Stimulated activated naive CD8-positive, alpha-beta T cell treated with anti-CD3 and anti-CD28 coated beads, Interleukin-15, amount 100 ng/mL, for 72 hours (primary cell): ENCODE data around the gene DERL2.
A peak's percentile ranks its signal among the peaks of the same experiment; 100 is the strongest.

Experiments used
- ATAC-seq: fragments of 150-1000 bp; cut with Tn5 transposase; 2 replicates; pipeline ENCODE4 v1.10.0; 2021; ENCODE audit warnings: mild to moderate bottlenecking, moderate library complexity
- DNase-seq, 2 donors: peaks; one replicate each; pipeline ENCODE4 v3.0.0; 2021 to 2022
- H3K27ac Mint-ChIP-seq, 2 donors: one replicate each; pipeline ENCODE4 v1.8.0; 2022; ENCODE audit warnings: mild to moderate bottlenecking in 2 of 2, mixed read lengths in 2 of 2, moderate library complexity in 2 of 2
- H3K27me3 Mint-ChIP-seq: one replicate; pipeline ENCODE4 v1.8.0; 2022; ENCODE audit warnings: mixed read lengths
- H3K4me1 Mint-ChIP-seq: one replicate; pipeline ENCODE4 v1.8.0; 2022; ENCODE audit warnings: mild to moderate bottlenecking, mixed read lengths
- H3K4me3 Mint-ChIP-seq, 2 donors: one replicate each; pipeline ENCODE4 v1.8.0; 2022; ENCODE audit warnings: mild to moderate bottlenecking in 2 of 2, mixed read lengths in 2 of 2, moderate library complexity in 1 of 2
- H3K9me3 Mint-ChIP-seq, 2 donors: one replicate each; pipeline ENCODE4 v1.8.0; 2022; ENCODE audit warnings: mixed read lengths in 2 of 2

The DERL2 gene

DNA sequence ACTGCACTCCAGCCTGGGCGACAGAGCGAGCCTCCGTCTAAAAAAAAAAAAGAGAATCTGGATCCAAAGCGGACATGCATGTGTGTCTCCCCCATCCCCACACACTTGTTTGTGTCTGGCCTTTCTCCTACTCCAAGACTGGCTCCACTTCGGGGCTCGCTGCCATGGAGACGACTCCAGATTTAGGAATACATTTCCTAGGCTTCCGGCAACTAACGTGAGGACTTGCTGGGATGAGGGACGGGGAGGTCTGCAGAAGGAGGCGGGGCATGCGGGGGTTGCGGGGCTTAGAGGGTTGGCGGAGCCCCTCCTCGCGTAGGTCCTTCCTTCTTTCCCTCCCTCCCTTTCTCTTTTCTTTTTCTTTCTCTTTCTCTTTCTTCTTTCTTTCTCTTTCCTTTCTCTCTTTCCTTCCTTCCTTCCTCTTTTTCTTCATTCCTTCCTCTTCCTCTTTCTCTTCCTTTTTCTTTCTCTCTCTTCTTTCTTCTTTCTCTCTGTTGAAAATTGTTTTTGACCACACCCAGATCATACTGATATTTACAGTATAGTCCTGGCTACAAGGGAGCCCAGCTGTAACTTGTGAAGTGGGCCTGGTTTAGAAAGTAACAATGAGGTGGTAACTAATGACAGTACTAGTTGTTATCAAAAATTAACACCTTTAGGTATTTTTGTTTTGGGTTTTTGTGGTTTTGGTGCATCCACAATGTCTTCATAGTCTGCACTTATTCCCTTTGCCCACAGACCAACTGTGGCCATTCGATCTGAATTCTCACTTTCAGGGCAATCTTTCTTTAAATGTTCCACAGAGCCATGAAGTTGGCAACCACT, 25.6 kb upstream of the DERL2 start:
- ATAC-seq: peak; percentile 68
- no peak for DNase-seq
- peak overlapping the region; percentile 5 to 82 for H3K27ac Mint-ChIP-seq
- peaks cover 5 to 10% of the 10 kb centered on the region in 2 donors for H3K9me3 Mint-ChIP-seq
- H3K4me3 Mint-ChIP-seq: no peak overlapping the region
- no peaks in the 10 kb centered on the region for H3K27me3 Mint-ChIP-seq
- peaks cover 37% of the 10 kb centered on the region for H3K4me1 Mint-ChIP-seq

DNA sequence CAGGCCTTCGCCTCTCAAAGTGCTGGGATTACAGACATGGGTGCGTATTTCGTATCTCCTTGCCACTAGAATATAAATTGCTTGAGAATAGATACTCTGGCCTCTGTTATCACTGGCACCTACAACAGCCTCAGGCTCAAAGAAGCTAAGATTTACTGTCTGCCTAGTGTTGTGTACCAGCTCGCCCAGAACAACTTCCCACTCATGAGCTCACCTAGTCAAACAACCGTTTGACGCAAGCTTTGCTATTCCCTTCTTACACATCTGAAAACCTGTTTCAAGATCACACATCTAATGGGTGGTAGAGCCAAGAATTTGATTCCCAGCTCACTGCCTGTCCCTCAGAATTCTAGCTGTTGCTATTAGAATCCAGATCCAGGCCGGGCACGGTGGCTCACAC, 24.8 kb upstream of the DERL2 start:
- Mint-ChIP-seq H3K4me3 (no peak overlapping the region), H3K9me3 (peaks cover 5 to 10% of the 10 kb centered on the region in 2 donors), H3K4me1 (peaks cover 37% of the 10 kb centered on the region), H3K27ac (no peak overlapping the region), H3K27me3 (no peaks in the 10 kb centered on the region)
- no peak for ATAC-seq
- no peak for DNase-seq

DNA sequence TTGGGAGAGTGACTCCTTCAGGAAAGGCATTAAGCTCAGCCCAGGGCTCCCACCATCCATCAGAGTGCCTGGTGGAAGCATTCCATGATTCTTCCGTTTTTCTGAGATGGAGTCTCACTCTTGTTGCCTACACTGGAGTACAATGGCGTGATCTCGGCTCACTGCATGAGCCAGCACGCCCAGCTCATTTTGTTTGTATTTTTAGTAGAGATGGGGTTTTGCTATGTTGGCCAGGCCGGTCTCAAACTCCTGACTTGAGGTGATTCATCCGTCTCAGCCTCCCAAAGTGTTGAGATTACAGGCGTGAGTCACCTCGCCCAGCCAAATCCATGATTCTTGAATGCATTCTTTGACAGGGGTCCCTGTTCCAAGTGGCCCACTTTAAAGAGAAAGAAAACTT, 23.5 kb upstream of the DERL2 start:
- no peak for ATAC-seq
- Mint-ChIP-seq H3K27ac (peak overlapping the region in 1 of 2 donors; percentile 4), H3K9me3 (peaks cover 4 to 5% of the 10 kb centered on the region in 2 donors), H3K4me1 (peaks cover 29% of the 10 kb centered on the region), H3K4me3 (no peak overlapping the region), H3K27me3 (no peaks in the 10 kb centered on the region)
- no peak for DNase-seq

DNA sequence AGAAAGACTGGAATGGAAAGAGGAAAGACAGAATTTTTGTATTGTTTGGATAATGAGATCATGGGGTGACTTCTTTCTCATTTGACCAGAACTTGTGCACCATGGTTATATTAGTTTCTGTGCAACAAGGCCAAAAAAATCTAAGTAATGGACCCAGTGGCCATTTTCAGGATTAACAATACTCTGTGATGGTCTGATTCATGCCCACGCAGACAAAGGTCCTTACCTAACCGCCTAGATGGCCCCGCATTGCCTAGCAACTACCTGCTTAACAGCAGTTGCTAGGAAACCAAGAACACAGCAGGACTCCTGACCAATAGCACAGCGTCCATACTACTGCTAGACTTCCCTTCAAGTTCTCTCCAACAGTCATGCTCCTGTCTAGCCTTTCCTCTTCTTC, 22.8 kb upstream of the DERL2 start:
- Mint-ChIP-seq H3K27me3 (no peaks in the 10 kb centered on the region), H3K9me3 (peaks cover 0 to 5% of the 10 kb centered on the region in 2 donors), H3K4me1 (peaks cover 23% of the 10 kb centered on the region), H3K27ac (no peak overlapping the region), H3K4me3 (no peak overlapping the region)
- no peak for DNase-seq
- ATAC-seq: no peak

DNA sequence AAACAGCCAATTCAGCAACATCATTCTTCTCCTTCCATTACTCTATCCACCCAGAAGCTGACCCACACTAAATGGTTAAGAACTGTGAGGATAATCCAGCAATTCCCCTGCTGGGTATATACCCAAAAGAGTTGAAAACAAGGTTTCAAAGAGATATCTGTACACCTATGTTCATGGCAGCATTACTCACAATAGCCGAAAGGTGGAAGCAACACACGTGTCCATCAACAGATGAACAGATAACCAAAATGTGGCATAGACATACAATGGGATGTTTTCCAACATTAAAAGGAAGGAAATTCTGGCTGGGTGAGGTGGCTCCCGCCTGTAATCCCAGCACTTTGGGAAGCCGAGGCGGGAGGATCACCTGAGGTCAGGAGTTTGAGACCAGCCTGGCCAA, 20.3 kb upstream of the DERL2 start:
- Mint-ChIP-seq H3K4me3 (no peak overlapping the region), H3K27ac (no peak overlapping the region), H3K9me3 (no peaks in the 10 kb centered on the region), H3K27me3 (no peaks in the 10 kb centered on the region), H3K4me1 (peaks cover 3% of the 10 kb centered on the region)
- ATAC-seq (no peak), DNase-seq (no peak)

DNA sequence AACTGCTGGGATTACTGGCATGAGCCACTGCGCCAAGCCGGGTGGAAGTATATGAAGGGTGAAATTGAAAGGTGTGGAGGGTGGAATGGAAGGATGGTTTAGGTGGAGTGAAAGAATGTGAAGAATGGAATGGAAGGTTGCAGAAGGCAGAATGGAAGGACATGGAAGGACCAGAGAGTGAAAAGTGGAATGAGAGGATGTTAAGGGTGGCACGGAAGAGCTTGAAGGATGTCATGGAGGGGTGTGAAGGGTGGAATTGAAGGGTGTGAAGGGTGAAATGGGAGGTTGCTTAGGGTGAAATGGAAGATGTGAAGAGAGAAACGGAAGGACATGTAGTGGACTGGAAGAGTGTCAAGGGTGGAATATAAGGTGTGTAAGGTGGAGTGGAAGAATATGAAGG, 16.6 kb upstream of the DERL2 start:
- H3K4me1 Mint-ChIP-seq: peaks cover 16% of the 10 kb centered on the region
- no peak for ATAC-seq
- H3K27me3 Mint-ChIP-seq: no peaks in the 10 kb centered on the region
- no peak overlapping the region for H3K27ac Mint-ChIP-seq
- H3K4me3 Mint-ChIP-seq: no peak overlapping the region
- DNase-seq: no peak
- H3K9me3 Mint-ChIP-seq: no peaks in the 10 kb centered on the region

DNA sequence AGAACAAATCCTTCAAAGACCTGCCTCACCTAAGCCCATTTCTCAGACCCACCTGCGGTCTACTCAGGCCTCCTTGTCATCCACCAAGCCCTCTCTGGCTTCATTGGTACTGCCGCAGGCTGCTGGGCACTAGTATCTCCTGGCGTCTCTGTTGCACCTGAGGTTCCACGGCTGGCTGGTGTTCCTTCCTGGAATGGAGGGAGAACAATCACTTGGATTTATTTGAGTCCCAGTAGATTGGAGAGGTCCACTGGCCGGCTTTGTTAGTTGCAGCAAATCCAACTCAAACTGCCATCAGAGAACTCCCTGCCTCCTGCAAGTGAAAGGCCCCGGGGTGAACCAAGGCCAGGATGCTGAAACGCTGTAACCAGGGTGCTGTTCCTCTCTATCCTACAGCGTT, 15.7 kb upstream of the DERL2 start:
- DNase-seq: no peak
- no peak overlapping the region for H3K27ac Mint-ChIP-seq

DNA sequence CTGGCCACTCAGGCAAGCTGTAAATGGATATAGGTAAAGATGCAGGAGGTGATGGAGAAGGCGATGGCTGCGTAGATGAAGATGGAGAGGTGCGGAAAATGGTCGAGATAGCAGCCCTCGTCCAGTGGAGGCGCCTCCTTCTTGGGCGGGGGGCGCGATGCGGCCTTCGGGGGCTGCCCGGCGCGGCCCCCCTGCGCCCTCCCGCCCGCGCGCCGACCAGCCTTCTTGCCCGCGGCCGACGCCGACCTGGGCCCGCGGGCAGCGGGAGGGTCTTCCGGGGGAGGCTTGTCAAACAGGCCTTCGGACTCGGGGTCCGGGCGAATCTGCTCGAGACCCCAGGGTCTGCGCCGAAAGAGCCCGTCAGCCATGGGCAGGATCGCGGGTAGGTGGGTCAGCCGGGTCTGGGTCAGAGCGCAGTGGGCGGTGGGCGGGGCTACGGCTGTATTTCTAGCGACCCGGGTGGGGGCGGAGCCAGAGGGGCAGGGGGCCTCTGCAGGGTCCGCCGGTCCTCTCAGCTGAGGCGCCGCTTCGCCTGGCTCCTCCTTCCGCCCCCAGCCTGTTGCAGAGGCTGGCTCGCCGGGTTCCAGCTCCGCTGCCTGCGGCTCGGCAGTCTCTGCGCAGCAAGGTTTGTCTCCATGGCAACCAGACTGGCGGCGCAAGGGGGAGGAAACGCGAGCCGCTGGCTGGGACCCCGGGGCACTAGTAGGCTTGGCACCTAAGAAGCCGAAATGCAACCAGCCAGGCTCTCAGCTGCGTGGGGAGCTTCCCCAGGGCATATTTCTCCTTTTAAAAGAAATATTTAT, 14.8 kb upstream of the DERL2 start:
- H3K4me3 Mint-ChIP-seq: peak overlapping the region; percentile 91 to 95
- no peaks in the 10 kb centered on the region for H3K9me3 Mint-ChIP-seq
- peak; percentile 66 to 76 for DNase-seq
- H3K27ac Mint-ChIP-seq: peak overlapping the region in 1 of 2 donors; percentile 77
- ATAC-seq: peak; percentile 93
- no peaks in the 10 kb centered on the region for H3K27me3 Mint-ChIP-seq
- peaks cover 16% of the 10 kb centered on the region for H3K4me1 Mint-ChIP-seq

More for the DNA sequence above, 15.7 kb upstream of the DERL2 start:
- peaks cover 16% of the 10 kb centered on the region for H3K4me1 Mint-ChIP-seq
- no peaks in the 10 kb centered on the region for H3K27me3 Mint-ChIP-seq
- H3K4me3 Mint-ChIP-seq: peak overlapping the region; percentile 6 to 91
- no peak for ATAC-seq
- no peaks in the 10 kb centered on the region for H3K9me3 Mint-ChIP-seq

DNA sequence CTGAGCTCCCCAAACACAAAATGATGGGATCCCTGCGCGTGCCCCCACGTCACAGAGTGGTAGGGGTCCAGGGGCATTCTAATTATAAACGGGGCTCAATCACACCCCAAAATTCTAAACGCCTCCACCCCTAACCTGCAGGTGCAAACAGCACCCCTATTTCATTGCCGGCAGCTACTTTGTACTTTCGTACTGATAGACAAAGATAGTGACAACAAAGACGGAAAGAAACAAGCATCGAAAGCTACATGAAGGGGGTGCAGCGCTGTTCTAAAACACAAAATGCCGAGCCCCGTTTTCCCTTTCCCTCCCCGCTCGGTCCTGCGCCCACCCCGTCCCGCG, 14.2 kb upstream of the DERL2 start:
- Mint-ChIP-seq H3K27ac (peak overlapping the region in 1 of 2 donors; percentile 77), H3K4me3 (peak overlapping the region; percentile 91 to 95), H3K9me3 (no peaks in the 10 kb centered on the region), H3K27me3 (no peaks in the 10 kb centered on the region), H3K4me1 (peaks cover 16% of the 10 kb centered on the region)
- DNase-seq: no peak
- no peak for ATAC-seq

DNA sequence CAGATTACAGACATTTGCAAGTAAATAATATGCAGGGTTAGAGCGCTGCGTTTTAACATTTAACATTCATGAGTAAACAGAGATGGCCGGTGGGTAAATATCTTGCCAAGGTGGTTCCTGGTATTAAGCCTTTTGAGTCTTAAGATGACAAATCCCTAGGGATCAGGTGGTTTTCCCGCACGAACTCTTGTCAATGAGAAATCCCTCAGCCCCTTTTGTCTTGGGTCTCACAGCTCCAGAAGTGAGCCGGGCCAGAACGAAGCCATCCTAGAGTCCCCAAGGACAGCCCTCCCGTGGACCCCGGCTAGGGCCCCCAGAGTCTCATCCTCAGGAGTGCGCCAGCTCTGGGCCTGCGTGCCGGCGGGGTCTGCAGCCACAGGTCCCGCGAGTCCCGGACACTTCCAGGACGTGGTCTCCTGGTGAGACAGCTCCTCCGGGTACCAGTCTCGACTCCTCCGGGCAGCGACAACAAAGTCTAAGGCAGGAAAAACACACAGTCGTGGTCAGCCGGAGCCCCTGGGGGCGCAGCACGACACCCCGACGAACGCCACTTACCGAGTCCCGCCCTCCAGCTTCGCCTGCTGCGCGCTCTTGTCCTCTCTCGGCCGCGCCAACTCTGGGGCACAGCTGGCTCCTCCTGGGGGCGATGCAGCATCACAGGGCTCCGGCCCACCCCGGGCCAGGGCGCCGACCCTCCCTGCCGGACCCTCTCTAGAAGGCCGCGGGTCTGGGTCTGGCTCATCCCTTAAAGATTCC, 13.7 kb upstream of the DERL2 start:
- H3K4me3 Mint-ChIP-seq: peak overlapping the region; percentile 91 to 95
- H3K27me3 Mint-ChIP-seq: no peaks in the 10 kb centered on the region
- ATAC-seq (no peak), DNase-seq (peak in 1 of 2 donors; percentile 5)
- no peak overlapping the region for H3K27ac Mint-ChIP-seq
- no peaks in the 10 kb centered on the region for H3K9me3 Mint-ChIP-seq
- H3K4me1 Mint-ChIP-seq: peaks cover 16% of the 10 kb centered on the region

DNA sequence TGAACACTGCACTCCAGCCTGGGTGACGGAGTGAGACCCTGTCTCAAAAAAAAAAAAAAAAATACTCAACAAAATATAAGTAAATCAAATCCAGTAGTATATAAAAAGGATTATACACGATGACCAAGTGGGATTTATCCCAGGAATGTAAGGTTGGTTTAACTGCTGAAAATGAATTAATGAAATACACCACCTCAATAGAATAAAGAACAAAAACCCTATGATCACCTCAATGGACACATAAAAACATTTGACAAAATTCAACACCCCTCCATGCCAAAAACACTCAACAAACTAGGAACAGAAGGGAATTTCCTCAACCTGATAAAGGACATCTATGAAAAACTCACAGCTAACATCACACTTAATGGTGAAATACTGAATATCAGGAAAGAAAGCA, 7.0 kb upstream of the DERL2 start:
- Mint-ChIP-seq H3K9me3 (no peaks in the 10 kb centered on the region), H3K27ac (no peak overlapping the region), H3K27me3 (no peaks in the 10 kb centered on the region), H3K4me1 (peaks cover 13% of the 10 kb centered on the region), H3K4me3 (no peak overlapping the region)
- ATAC-seq: no peak
- no peak for DNase-seq

DNA sequence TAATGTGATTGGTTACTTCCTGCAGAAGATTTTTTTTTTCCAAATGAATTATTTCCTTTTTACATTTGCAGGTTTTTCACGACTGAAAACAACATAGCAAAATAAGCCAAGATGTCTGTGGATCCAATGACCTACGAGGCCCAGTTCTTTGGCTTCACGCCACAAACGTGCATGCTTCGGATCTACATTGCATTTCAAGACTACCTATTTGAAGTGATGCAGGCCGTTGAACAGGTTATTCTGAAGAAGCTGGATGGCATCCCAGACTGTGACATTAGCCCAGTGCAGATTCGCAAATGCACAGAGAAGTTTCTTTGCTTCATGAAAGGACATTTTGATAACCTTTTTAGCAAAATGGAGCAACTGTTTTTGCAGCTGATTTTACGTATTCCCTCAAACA, 2.8 kb upstream of the DERL2 start:
- Mint-ChIP-seq H3K27ac (no peak overlapping the region), H3K27me3 (no peaks in the 10 kb centered on the region), H3K9me3 (no peaks in the 10 kb centered on the region), H3K4me1 (peaks cover 34% of the 10 kb centered on the region), H3K4me3 (peak overlapping the region in 1 of 2 donors; percentile 93)
- DNase-seq (no peak), ATAC-seq (no peak)

DNA sequence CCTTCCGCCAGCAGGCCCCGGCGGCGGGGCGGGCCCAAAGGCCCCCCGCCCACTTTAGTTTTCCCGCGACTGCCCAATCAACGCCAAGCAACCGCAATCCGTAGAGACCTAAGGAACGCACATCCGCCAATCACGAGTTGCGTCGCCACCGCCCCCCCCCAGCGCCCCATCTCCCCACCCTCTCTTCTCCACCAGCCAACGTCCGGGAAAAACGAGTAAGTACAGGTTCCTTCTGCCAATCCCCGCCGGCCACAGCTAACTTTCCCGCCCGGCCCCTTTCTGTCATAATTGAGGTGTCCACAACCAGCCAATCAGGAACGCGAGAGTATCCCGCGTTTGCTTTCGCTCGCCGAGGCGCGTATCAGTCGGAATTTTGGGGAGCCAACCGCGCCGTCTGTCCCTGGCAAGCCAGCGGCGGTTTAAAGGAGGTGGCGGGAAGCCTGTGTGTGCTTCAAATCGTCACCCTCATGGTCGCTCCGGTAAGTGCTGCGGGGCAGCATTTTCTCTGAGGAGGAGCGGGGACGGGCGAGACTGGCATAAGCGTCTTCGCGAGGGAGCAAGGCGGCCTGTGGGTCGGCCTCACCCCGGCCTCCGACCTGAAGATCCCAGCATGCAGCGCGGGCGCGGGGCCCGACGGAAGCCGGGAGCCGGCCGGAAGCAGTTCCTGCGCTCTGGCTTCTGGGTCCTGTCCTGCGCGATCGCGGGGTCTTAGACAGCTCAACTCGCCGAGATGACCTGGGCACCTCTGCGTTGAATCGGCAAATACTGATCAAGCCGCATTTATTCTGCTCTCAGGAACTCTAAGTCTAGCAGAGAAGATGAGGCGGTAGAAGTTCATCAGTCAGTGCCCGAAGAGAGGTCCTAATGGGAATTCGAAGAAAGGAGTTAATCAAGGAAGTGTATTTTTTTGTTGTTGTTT, 487 bp upstream of the DERL2 start, which contains the start of gene MIS12:
TSS of gene MIS12 (plus strand) at position 361 of the 919 bp plus-strand sequence. CDS start 2,297 bp downstream, outside the sequence.
- H3K27ac Mint-ChIP-seq: peak within 1 kb of the TSS; percentile 99

DNA sequence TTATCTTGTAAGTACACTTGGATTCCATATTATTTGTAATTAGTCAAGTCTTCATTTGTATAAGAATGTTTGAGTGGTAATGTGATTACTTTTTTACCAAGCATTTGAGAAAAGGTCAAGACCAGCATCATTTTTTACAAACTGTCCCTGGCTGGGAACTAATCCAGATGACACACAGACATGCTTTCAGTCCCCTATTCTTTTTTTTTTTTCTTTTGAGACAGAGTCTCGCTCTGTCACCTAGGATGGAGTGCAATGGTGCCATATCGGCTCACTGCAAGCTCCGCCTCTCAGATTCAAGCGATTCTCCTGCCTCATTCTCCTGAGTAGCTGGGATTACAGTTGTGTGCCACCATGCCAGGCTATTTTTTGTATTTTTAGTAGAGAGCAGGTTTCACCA, 4.5 kb downstream of the DERL2 start:
- ATAC-seq (no peak), DNase-seq (no peak)
- H3K4me3 Mint-ChIP-seq: no peak overlapping the region
- no peaks in the 10 kb centered on the region for H3K9me3 Mint-ChIP-seq
- peaks cover 19% of the 10 kb centered on the region for H3K4me1 Mint-ChIP-seq
- no peaks in the 10 kb centered on the region for H3K27me3 Mint-ChIP-seq
- no peak overlapping the region for H3K27ac Mint-ChIP-seq

More for the DNA sequence above, 487 bp upstream of the DERL2 start, which contains the start of gene MIS12:
- Mint-ChIP-seq H3K4me3 (peak within 1 kb of the TSS; percentile 93 to 99), H3K27me3 (no peaks in the 10 kb centered on the region), H3K4me1 (peaks cover 47% of the 10 kb centered on the region), H3K9me3 (no peaks in the 10 kb centered on the region)
- peak; percentile 93 for ATAC-seq
- DNase-seq: peak; percentile 95 to 98

DNA sequence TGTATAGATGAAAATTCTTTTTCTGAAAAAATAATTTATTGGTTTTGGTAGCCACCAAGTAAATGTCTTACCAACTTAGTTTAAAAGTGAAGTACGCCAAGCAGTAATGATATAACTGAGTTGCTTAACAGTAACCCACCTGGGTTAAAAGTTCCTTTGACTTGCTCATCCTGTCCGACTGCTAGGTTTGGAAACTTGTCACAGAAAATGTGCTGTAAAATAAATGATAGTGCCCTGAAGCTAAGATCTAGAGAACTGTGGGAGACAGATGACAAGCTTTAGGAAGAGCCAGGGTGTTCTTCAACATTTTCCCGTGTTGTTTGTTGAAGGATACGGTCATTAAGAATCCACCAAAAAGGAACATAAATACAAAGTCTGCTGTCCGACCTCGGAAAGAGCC, 5.0 kb downstream of the DERL2 start:
- H3K9me3 Mint-ChIP-seq: no peaks in the 10 kb centered on the region
- no peaks in the 10 kb centered on the region for H3K27me3 Mint-ChIP-seq
- no peak overlapping the region for H3K27ac Mint-ChIP-seq
- ATAC-seq: no peak
- peaks cover 19% of the 10 kb centered on the region for H3K4me1 Mint-ChIP-seq
- no peak for DNase-seq
- H3K4me3 Mint-ChIP-seq: no peak overlapping the region
